ENCODE results near the gene SHMT1. TPM values are rescaled to one million over a fixed set of nuclear protein-coding genes. Genes with fewer than 3 reads are reported as not detected.
"Not testable (repeated sequence)": the region's sequence is repeated elsewhere in the genome, so short reads cannot be mapped to it uniquely, and the experiment has no call there.

SHMT1 gene
- total RNA-seq, 8 experiments from 2014 or later = 1.6 to 22.1 (median 3.5) TPM

GRCh38 chr17:18384271-18384670 is 20.9 kb upstream of the SHMT1 start:
- WGBS, 10 experiments = 73 to 87% (median 75%) methylated on average over 1 to 3 of the region's 7 CpGs; no CpG with 5 or more reads in 7 of the 10 experiments
- H3K4me3 ChIP-seq; ATAC-seq (replicated peaks in 6 of 8); H3K4me1 ChIP-seq (replicated peaks in 1 of 2); H3K27ac ChIP-seq; in situ Hi-C loops (cut with MboI; ENCODE audit: low pct_unique_long_range_greater_than_20kb in 2 of 9, low sequenced_read_pairs in 9 of 9, unreplicated experiment in 9 of 9): not testable (repeated sequence)

GRCh38 chr17:18383079-18383481 is 19.7 kb upstream of the SHMT1 start:
- 0 to 77% (median 0%) methylated on average over 1 to 9 of the region's 36 CpGs; no CpG with 5 or more reads in 7 of the 10 experiments for WGBS, 10 experiments
- ATAC-seq (replicated peaks in 6 of 8) = peak in 1 of 8 experiments; percentile 87
- H3K27ac ChIP-seq; H3K4me1 ChIP-seq (replicated peaks in 1 of 2); H3K4me3 ChIP-seq; in situ Hi-C loops (cut with MboI; ENCODE audit: low pct_unique_long_range_greater_than_20kb in 2 of 9, low sequenced_read_pairs in 9 of 9, unreplicated experiment in 9 of 9): not testable (repeated sequence)

GRCh38 chr17:18382441-18383078 is 19.2 kb upstream of the SHMT1 start:
- WGBS, 10 experiments = 40 to 100% (median 100%) methylated on average over 1 to 2 of the region's 36 CpGs; no CpG with 5 or more reads in 7 of the 10 experiments
- in situ Hi-C loops (cut with MboI; ENCODE audit: low pct_unique_long_range_greater_than_20kb in 2 of 9, low sequenced_read_pairs in 9 of 9, unreplicated experiment in 9 of 9) = no loop called here
- ATAC-seq (replicated peaks in 6 of 8) = no peak
- no peak overlapping the region for H3K4me3 ChIP-seq
- no peaks in the 10 kb centered on the region for H3K4me1 ChIP-seq (replicated peaks in 1 of 2)
- no peak overlapping the region for H3K27ac ChIP-seq

- WGBS, 10 experiments = 33 to 89% (median 83%) methylated on average over 1 to 3 of the region's 3 CpGs; no CpG with 5 or more reads in 7 of the 10 experiments
- no peak overlapping the region for H3K4me3 ChIP-seq
- no peak for ATAC-seq (replicated peaks in 6 of 8)
- H3K27ac ChIP-seq = no peak overlapping the region
- H3K4me1 ChIP-seq (replicated peaks in 1 of 2) = no peaks in the 10 kb centered on the region
- in situ Hi-C loops (cut with MboI; ENCODE audit: low pct_unique_long_range_greater_than_20kb in 2 of 9, low sequenced_read_pairs in 9 of 9, unreplicated experiment in 9 of 9) = no loop called here
Observed at GRCh38 chr17:18381953-18382245, 18.5 kb upstream of the SHMT1 start.

- Histone ChIP-seq H3K4me3 (no peak overlapping the region), H3K27ac (no peak overlapping the region), H3K4me1 (replicated peaks in 1 of 2) (no peaks in the 10 kb centered on the region)
- no peak for ATAC-seq (replicated peaks in 6 of 8)
- 73 to 100% (median 100%) methylated on average over 1 to 3 of the region's 23 CpGs; no CpG with 5 or more reads in 5 of the 10 experiments for WGBS, 10 experiments
- in situ Hi-C loops (cut with MboI; ENCODE audit: low pct_unique_long_range_greater_than_20kb in 2 of 9, low sequenced_read_pairs in 9 of 9, unreplicated experiment in 9 of 9) = no loop called here
Observed at GRCh38 chr17:18381158-18381952, 18.0 kb upstream of the SHMT1 start.

- in situ Hi-C loops (cut with MboI; ENCODE audit: low pct_unique_long_range_greater_than_20kb in 2 of 9, low sequenced_read_pairs in 9 of 9, unreplicated experiment in 9 of 9) = no loop called here
- H3K4me1 ChIP-seq (replicated peaks in 1 of 2) = no peaks in the 10 kb centered on the region
- no peak for ATAC-seq (replicated peaks in 6 of 8)
- no peak overlapping the region for H3K4me3 ChIP-seq
- WGBS, 10 experiments = 40 to 100% methylated on average over 1 to 2 of the region's 15 CpGs; no CpG with 5 or more reads in 8 of the 10 experiments
- no peak overlapping the region for H3K27ac ChIP-seq
Observed at GRCh38 chr17:18380471-18381157, 17.3 kb upstream of the SHMT1 start.

- 42 to 92% (median 83%) methylated on average over 2 to 8 of the region's 16 CpGs; no CpG with 5 or more reads in 3 of the 10 experiments for WGBS, 10 experiments
- in situ Hi-C loops (cut with MboI; ENCODE audit: low pct_unique_long_range_greater_than_20kb in 2 of 9, low sequenced_read_pairs in 9 of 9, unreplicated experiment in 9 of 9) = no loop called here
- Histone ChIP-seq H3K4me3 (no peak overlapping the region), H3K4me1 (replicated peaks in 1 of 2) (no peaks in the 10 kb centered on the region), H3K27ac (no peak overlapping the region)
- ATAC-seq (replicated peaks in 6 of 8) = no peak
Observed at GRCh38 chr17:18379246-18380146, 16.1 kb upstream of the SHMT1 start.

GRCh38 chr17:18378614-18379013 is 15.3 kb upstream of the SHMT1 start:
- H3K27ac ChIP-seq; H3K4me3 ChIP-seq; in situ Hi-C loops (cut with MboI; ENCODE audit: low pct_unique_long_range_greater_than_20kb in 2 of 9, low sequenced_read_pairs in 9 of 9, unreplicated experiment in 9 of 9); ATAC-seq (replicated peaks in 6 of 8); H3K4me1 ChIP-seq (replicated peaks in 1 of 2): not testable (repeated sequence)
- 40 to 100% (median 85%) methylated on average over 1 to 3 of the region's 5 CpGs; no CpG with 5 or more reads in 5 of the 10 experiments for WGBS, 10 experiments

GRCh38 chr17:18378205-18378505 is 14.8 kb upstream of the SHMT1 start:
- Histone ChIP-seq H3K27ac (no peak overlapping the region), H3K4me3 (no peak overlapping the region), H3K4me1 (replicated peaks in 1 of 2) (no peaks in the 10 kb centered on the region)
- no CpG with 5 or more reads among the region's 2 CpGs for WGBS, 10 experiments
- no peak for ATAC-seq (replicated peaks in 6 of 8)
- in situ Hi-C loops (cut with MboI; ENCODE audit: low pct_unique_long_range_greater_than_20kb in 2 of 9, low sequenced_read_pairs in 9 of 9, unreplicated experiment in 9 of 9) = no loop called here

- peak in 2 of 8 experiments; percentile 73 to 76 for ATAC-seq (replicated peaks in 6 of 8)
- 40 to 100% (median 83%) methylated on average over 1 to 4 of the region's 20 CpGs; no CpG with 5 or more reads in 7 of the 10 experiments for WGBS, 10 experiments
- H3K4me3 ChIP-seq = no peak within 1 kb of the TSS
- H3K4me1 ChIP-seq (replicated peaks in 1 of 2) = no peaks in the 10 kb centered on the region
- in situ Hi-C loops (cut with MboI; ENCODE audit: low pct_unique_long_range_greater_than_20kb in 2 of 9, low sequenced_read_pairs in 9 of 9, unreplicated experiment in 9 of 9) = no loop called here
- H3K27ac ChIP-seq = no peak within 1 kb of the TSS
Observed at GRCh38 chr17:18377437-18378204, 14.3 kb upstream of the SHMT1 start, which contains the start of gene EVPLL. Gene EVPLL (plus strand): TSS chr17:18377778. CDS start chr17:18380938, 3,160 bp downstream.

GRCh38 chr17:18374216-18374615 is 10.9 kb upstream of the SHMT1 start:
- WGBS, 10 experiments = 49 to 92% (median 80%) methylated on average over 1 to 7 of the region's 7 CpGs; no CpG with 5 or more reads in 1 of the 10 experiments
- no peak overlapping the region for H3K27ac ChIP-seq
- in situ Hi-C loops (cut with MboI; ENCODE audit: low pct_unique_long_range_greater_than_20kb in 2 of 9, low sequenced_read_pairs in 9 of 9, unreplicated experiment in 9 of 9) = no loop called here
- no peak overlapping the region for H3K4me3 ChIP-seq
- no peaks in the 10 kb centered on the region for H3K4me1 ChIP-seq (replicated peaks in 1 of 2)
- no peak for ATAC-seq (replicated peaks in 6 of 8)

GRCh38 chr17:18373181-18373580 is 9.8 kb upstream of the SHMT1 start:
- ATAC-seq (replicated peaks in 6 of 8); in situ Hi-C loops (cut with MboI; ENCODE audit: low pct_unique_long_range_greater_than_20kb in 2 of 9, low sequenced_read_pairs in 9 of 9, unreplicated experiment in 9 of 9); H3K4me1 ChIP-seq (replicated peaks in 1 of 2); H3K27ac ChIP-seq; H3K4me3 ChIP-seq: not testable (repeated sequence)
- WGBS, 10 experiments = 58 to 100% (median 88%) methylated on average over 2 to 3 of the region's 6 CpGs; no CpG with 5 or more reads in 5 of the 10 experiments

Data from motor neuron (in vitro differentiated cells).